ENCODE measurements around the gene PPP1R12C. TPM values are rescaled to one million over a fixed set of nuclear protein-coding genes. Genes with fewer than 3 reads are reported as not detected.
A peak's percentile ranks its signal among the peaks of the same experiment; 100 is the strongest.

The PPP1R12C gene
- total and polyA plus RNA-seq, 7 donors, result 53.6 to 222 (median 139) TPM

DNA sequence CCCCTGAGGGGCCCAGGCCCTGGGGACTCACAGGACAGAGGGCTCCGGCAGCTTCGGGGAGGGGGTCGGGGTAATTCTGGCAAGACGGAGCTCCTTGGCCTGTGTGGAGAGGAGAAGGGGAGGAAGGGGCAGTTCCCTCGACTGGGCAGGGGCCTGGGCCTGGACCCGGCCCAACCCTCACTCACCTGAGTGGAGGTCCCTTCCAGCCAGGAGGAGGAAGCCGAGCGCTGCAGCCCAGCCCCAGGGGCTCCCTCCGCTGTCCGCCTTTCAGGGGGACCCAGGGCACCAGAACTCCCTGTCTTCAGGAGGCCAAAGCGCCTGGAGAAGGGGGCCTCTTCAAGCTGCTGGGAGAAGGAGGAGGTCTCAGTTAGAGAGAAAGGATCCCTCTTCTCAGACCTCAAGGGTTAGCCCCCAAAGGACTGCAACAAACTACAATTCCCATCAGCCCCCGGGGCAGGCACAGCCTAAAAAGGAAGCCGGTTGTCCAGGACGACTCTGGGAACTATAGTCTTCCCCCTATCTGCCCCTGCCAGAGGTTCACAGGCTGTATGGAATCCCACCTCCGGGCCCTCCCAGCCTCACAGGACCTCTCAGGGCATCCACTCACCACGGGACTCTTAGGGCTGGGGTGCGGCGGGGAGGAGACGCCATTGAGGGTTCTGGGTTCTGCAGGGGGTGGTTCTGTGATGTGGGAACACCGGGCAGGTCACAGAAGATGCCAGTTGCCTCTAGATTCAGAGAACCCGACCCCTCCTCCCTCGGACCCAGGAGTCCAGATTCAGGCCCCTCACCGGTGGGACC lies 22.0 kb downstream of the PPP1R12C start:
- intact Hi-C loops (cut with DNase I), result no loop called here
- peaks cover 0 to 14% (median 0%) of the 10 kb centered on the region in 4 donors for H3K4me1 ChIP-seq
- WGBS, 2 donors, result 91% methylated on average over 23 of the region's 23 CpGs
- H3K4me3 ChIP-seq, result no peak overlapping the region
- no peak for DNase-seq
- TF ChIP-seq CTCF (IDR thresholded peaks at IDR 0.05) (no peak), POLR2A (IDR thresholded peaks at IDR 0.05) (no peak), POLR2AphosphoS5 (IDR thresholded peaks at IDR 0.05) (no peak), EP300 (IDR thresholded peaks at IDR 0.05) (no peak)
- no peak overlapping the region for H3K27ac ChIP-seq
- no peaks in the 10 kb centered on the region for H3K9me3 ChIP-seq
- H3K36me3 ChIP-seq, result peaks cover 52 to 75% (median 70%) of the 10 kb centered on the region in 4 donors
- no peaks in the 10 kb centered on the region for H3K27me3 ChIP-seq

DNA sequence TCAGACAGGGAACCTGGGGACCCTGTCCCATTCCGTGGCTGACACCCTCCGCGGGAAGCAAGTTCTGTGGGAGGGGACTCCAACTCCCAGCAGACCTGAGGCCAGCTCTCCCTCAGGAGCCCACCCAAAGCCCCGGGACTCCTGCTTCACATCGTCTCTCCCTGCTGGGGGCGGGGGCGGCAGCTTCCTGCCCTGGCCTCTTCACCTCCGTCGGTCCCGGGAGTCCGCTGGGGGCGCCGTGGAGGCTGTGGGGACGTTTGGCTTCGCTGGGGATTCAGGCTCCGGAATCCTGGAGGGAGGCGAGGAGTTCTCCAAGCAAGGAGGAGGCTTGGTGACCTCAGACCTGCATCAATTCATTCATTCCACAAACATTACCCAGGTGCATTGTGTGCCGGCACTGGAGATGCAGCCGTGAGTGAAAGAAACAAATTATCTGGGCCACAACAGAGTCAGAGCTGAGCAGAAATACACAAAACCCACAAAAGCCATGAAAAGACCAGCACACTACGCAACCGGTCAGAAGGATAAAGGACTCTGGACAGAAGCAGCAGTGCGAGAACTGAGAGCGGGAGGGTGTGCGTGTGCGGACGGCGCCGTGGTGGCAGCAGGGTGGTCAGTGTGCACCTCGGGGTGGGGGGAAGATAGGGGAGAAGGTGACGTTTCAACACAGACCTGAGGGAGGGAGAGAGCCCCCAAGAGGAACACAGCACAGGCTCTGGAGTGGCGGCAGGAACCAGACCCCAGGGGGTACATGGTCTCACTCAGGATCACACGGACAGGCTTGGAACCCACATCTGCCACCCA lies 22.8 kb downstream of the PPP1R12C start:
- peaks cover 52 to 80% (median 65%) of the 10 kb centered on the region in 4 donors for H3K36me3 ChIP-seq
- H3K27ac ChIP-seq, result peak overlapping the region in 1 of 4 donors; percentile 11

DNA sequence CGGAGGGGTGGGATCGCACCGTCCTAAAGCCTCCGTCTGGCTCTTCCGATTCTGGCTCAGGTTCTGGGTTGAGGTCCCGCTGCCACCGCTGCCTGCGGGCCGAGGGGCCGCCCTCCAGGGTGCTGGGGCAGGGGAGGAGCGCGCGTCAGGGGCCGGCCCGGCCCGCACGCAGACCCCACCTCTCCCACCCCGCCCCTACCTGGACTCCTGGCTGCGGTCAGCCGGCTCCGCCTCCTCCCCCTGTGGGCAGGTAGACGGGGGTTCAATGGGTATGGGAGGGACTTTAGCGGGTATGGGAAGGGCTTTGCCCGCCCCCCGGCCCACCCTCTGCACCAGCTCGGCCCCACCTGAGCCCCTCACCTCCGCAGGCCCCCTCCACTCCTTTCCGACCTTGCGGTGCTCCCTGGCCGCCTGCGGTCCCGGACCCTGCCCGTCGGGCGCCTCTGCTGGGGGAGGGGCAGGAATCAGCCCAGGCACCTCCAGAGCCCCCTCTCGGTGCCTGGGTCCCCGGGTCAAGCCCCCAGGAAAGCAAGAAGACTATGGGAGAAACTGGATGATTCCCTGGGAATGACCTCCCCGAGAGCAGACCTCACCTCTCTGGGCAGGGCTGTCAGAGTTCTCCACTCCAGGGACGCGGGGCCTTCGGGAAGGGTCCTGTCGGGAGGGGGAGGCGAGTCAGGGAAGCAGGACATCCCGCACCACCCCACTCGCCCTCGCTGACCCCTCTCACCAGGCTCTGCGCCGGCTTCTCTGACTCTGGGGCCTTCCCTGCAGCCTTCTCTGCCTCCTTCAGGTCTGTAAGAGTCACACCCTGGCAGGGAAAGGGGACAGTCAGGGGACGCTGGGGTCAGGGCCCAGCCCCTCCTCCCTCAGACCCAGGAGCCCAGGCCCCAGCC lies 24.8 kb downstream of the PPP1R12C start:
- no peaks in the 10 kb centered on the region for H3K9me3 ChIP-seq
- no peak overlapping the region for H3K4me3 ChIP-seq
- no peak for DNase-seq
- peak overlapping the region in 1 of 4 donors; percentile 49 for H3K27ac ChIP-seq
- TF ChIP-seq EP300 (IDR thresholded peaks at IDR 0.05), result no peak
- no peak for TF ChIP-seq CTCF (IDR thresholded peaks at IDR 0.05)
- TF ChIP-seq POLR2A (IDR thresholded peaks at IDR 0.05), result no peak
- TF ChIP-seq POLR2AphosphoS5 (IDR thresholded peaks at IDR 0.05), result no peak
- H3K27me3 ChIP-seq, result no peaks in the 10 kb centered on the region
- H3K36me3 ChIP-seq, result peaks cover 41 to 62% (median 48%) of the 10 kb centered on the region in 4 donors
- peaks cover 0 to 19% (median 10%) of the 10 kb centered on the region in 4 donors for H3K4me1 ChIP-seq
- WGBS, 2 donors, result 93 to 96% methylated on average over 49 of the region's 49 CpGs
- intact Hi-C loops (cut with DNase I), result no loop called here

More for the DNA sequence above, 22.8 kb downstream of the PPP1R12C start:
- 91 to 93% methylated on average over 32 of the region's 32 CpGs for WGBS, 2 donors
- DNase-seq, result no peak
- no peaks in the 10 kb centered on the region for H3K9me3 ChIP-seq
- no peak overlapping the region for H3K4me3 ChIP-seq
- intact Hi-C loops (cut with DNase I), result no loop called here
- peaks cover 0 to 10% (median 0%) of the 10 kb centered on the region in 4 donors for H3K4me1 ChIP-seq
- no peak for TF ChIP-seq CTCF (IDR thresholded peaks at IDR 0.05)
- no peak for TF ChIP-seq POLR2AphosphoS5 (IDR thresholded peaks at IDR 0.05)
- TF ChIP-seq EP300 (IDR thresholded peaks at IDR 0.05), result no peak
- no peak for TF ChIP-seq POLR2A (IDR thresholded peaks at IDR 0.05)
- no peaks in the 10 kb centered on the region for H3K27me3 ChIP-seq

GRCh38 chr19:55091955-55092354 lies 25.5 kb downstream of the PPP1R12C start:
- Histone ChIP-seq H3K4me1 (peaks cover 0 to 27% (median 17%) of the 10 kb centered on the region in 4 donors), H3K9me3 (no peaks in the 10 kb centered on the region), H3K27me3 (no peaks in the 10 kb centered on the region), H3K4me3 (no peak overlapping the region), H3K36me3 (peaks cover 41 to 59% (median 46%) of the 10 kb centered on the region in 4 donors), H3K27ac (peak overlapping the region in 1 of 4 donors; percentile 23)
- no peak for DNase-seq
- TF ChIP-seq CTCF (IDR thresholded peaks at IDR 0.05) (no peak), POLR2A (IDR thresholded peaks at IDR 0.05) (no peak), POLR2AphosphoS5 (IDR thresholded peaks at IDR 0.05) (no peak), EP300 (IDR thresholded peaks at IDR 0.05) (no peak)
- intact Hi-C loops (cut with DNase I), result no loop called here
- 89 to 91% methylated on average over 27 of the region's 27 CpGs for WGBS, 2 donors
